ENCODE results near the gene PPP1R26.

The PPP1R26 gene

DNA sequence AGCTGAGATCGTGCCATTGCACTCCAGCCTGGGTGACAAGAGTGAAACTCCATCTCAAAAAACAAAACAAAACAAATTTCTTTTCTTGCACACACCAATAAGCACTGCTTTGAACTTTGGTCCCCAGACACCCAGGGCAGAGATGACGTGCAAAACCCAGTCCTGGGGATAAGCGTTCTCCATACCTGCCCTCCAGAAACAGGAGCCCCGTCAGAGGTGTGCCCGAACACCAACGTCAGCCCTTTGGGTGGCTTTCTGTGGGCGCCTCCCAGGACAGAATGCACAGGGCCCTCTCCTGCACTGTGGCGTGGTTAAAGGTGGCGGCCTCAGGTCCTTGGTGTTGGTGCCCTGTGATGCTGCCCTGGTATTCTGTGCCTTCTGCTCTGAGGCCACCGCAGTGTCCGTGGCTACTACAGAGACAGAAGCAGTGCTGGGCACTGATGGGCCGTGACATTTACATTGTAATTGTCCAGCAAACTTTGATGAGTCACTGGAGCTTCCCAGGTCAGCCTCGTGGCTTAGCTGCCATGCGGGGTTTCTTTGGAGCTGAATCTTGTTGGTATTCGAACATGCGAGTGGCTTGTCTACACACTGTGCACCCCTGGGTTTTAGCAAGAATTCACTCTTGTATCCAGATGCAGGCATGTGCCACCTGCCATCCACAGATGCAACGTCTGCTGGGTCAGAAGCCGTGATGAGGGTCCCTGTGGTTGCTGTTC is 9.8 kb downstream of the PPP1R26 start:
- Histone ChIP-seq H3K4me3 (ENCODE audit: low read depth, low read length) (no peak overlapping the region), H3K9me3 (ENCODE audit: control insufficient read depth, insufficient read depth, low read depth, low read length) (no peaks in the 10 kb centered on the region), H3K27me3 (ENCODE audit: control insufficient read depth, insufficient read depth, low read length) (no peaks in the 10 kb centered on the region), H3K9ac (ENCODE audit: low read length) (no peak overlapping the region), H3K36me3 (ENCODE audit: control insufficient read depth, insufficient read depth, low read length) (peaks cover 43% of the 10 kb centered on the region), H3K27ac (ENCODE audit: low read depth, low read length) (no peak overlapping the region), H3K4me1 (ENCODE audit: control insufficient read depth, insufficient read depth, low read length) (peaks cover 8% of the 10 kb centered on the region; the same call in 1 of the 2 replicates)

DNA sequence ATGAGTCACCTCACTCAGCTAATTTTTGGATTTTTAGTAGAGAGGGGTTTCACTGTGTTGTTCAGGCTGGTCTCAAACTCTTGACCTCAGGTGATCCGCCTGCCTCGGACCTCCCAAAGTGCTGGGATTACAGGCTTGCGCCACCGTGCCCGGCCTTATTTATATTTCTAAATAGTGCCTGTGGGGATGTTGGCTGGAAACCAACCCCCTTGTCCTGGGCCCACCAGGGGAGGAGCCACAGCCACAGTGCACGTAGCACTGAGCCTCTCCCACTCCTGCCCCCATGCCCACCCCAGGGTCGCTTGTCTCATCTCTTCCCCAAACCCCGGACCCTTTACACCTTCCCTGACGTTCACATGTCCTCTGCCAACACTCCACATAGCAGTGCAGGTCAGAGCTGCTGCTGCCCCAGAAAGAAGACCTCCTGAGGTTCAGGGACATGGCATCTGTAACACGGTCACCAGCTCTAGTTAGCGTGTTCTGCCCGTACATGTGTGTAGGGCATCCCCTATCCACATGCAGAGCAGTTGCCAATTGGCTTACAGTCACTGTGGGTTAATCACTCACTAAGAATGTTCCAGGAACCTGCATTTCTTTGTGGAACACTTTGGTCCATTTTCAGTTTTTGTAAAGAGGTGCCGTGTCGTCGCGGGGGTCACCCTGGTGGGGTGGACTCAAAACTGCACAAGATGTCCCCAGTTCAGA is 10.7 kb downstream of the PPP1R26 start:
- Histone ChIP-seq H3K36me3 (ENCODE audit: control insufficient read depth, insufficient read depth, low read length) (peaks cover 34% of the 10 kb centered on the region), H3K27me3 (ENCODE audit: control insufficient read depth, insufficient read depth, low read length) (no peaks in the 10 kb centered on the region), H3K27ac (ENCODE audit: low read depth, low read length) (no peak overlapping the region), H3K9me3 (ENCODE audit: control insufficient read depth, insufficient read depth, low read depth, low read length) (no peaks in the 10 kb centered on the region), H3K4me3 (ENCODE audit: low read depth, low read length) (no peak overlapping the region), H3K9ac (ENCODE audit: low read length) (no peak overlapping the region), H3K4me1 (ENCODE audit: control insufficient read depth, insufficient read depth, low read length) (peaks cover 8% of the 10 kb centered on the region; the same call in 1 of the 2 replicates)

DNA sequence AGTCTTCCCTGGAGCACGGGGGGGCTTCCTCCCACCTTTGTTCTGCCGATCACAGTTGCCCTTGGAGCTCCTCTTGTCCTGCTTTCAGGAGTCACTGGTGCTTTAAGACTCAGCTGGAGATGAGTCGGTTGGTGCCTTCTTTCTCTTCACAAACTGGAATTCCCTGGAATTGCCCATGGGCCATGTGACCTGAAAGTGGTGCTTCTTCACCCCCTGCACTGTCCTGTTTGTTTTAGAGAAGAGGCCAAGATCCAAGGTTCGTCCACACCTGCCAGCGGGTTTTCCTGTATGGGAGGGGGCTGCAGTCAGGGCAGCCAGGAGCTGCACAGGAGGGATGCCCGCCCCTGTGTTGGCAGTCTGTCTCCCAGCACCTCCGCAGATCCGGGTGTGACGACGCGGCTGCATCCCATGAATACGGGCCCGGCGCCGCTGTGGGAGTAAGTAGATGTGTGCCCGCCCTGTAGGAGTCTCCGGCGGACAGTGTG is 11.4 kb downstream of the PPP1R26 start:
- Histone ChIP-seq H3K27me3 (ENCODE audit: control insufficient read depth, insufficient read depth, low read length) (no peaks in the 10 kb centered on the region), H3K36me3 (ENCODE audit: control insufficient read depth, insufficient read depth, low read length) (peaks cover 27% of the 10 kb centered on the region), H3K9me3 (ENCODE audit: control insufficient read depth, insufficient read depth, low read depth, low read length) (no peaks in the 10 kb centered on the region), H3K9ac (ENCODE audit: low read length) (no peak overlapping the region), H3K27ac (ENCODE audit: low read depth, low read length) (no peak overlapping the region), H3K4me3 (ENCODE audit: low read depth, low read length) (no peak overlapping the region), H3K4me1 (ENCODE audit: control insufficient read depth, insufficient read depth, low read length) (peaks cover 8% of the 10 kb centered on the region; the same call in 1 of the 2 replicates)

DNA sequence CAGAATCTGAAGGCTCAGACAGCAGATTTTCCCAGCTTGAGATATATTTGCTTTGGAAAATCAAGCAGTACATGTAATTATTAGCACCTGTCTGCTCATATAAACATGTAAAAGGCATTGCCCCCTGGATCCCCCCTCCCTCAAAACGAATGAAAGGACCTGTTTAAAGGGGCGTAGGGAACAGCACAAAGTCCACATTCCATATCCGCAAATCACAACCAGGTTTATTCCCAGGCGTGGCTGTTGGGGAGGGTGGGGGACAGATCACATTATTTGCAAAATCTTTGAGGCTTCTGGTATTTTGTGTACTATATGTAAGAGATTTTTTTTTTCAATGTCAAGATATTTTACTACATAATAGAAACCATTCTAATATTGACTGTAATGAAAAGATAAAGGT is 12.2 kb downstream of the PPP1R26 start:
- Histone ChIP-seq H3K36me3 (ENCODE audit: control insufficient read depth, insufficient read depth, low read length) (peaks cover 19% of the 10 kb centered on the region), H3K4me3 (ENCODE audit: low read depth, low read length) (no peak overlapping the region), H3K27ac (ENCODE audit: low read depth, low read length) (no peak overlapping the region), H3K9ac (ENCODE audit: low read length) (no peak overlapping the region), H3K27me3 (ENCODE audit: control insufficient read depth, insufficient read depth, low read length) (no peaks in the 10 kb centered on the region), H3K9me3 (ENCODE audit: control insufficient read depth, insufficient read depth, low read depth, low read length) (no peaks in the 10 kb centered on the region), H3K4me1 (ENCODE audit: control insufficient read depth, insufficient read depth, low read length) (peaks cover 8% of the 10 kb centered on the region; the same call in 1 of the 2 replicates)

DNA sequence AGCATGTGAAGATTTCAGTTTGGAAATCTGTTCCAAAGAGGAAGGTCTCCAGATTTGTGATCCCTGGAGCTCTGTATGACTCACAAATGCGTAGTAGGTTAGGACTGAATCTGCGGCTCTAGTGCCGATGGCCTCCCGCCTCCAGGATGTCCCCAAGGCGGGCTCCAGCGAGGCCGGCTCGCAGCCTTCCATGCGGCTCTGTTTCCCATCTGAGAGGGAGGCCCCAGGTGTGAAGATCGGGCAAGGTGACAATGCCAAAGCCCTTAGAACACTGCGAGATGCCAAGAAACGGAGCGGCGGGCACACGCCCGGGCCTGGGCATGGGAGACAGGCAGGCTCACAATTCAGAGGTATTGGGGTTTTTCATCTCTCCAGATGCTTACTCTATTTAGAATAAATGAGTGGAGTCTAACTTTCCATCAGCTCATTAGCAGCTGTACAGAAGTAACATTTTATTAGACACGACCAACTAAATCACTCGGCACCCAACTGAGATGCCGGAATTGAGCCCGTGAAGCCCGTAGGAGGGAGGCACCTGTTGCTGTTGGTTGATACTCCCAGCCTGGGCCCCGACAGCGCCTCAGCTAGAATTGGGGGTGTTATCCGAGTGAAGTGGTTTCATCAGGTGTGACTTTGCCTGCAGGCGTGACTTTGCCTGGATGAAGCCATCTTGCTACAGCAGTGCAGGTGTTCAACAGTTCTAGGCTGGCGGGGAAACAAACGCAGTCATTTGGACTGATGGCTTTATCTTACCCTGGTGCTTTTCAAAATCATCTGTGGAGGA is 13.5 kb downstream of the PPP1R26 start:
- Histone ChIP-seq H3K9ac (ENCODE audit: low read length) (no peak overlapping the region), H3K4me3 (ENCODE audit: low read depth, low read length) (no peak overlapping the region), H3K36me3 (ENCODE audit: control insufficient read depth, insufficient read depth, low read length) (peaks cover 7% of the 10 kb centered on the region), H3K9me3 (ENCODE audit: control insufficient read depth, insufficient read depth, low read depth, low read length) (no peaks in the 10 kb centered on the region), H3K27ac (ENCODE audit: low read depth, low read length) (no peak overlapping the region), H3K4me1 (ENCODE audit: control insufficient read depth, insufficient read depth, low read length) (peaks cover 8% of the 10 kb centered on the region; the same call in 1 of the 2 replicates), H3K27me3 (ENCODE audit: control insufficient read depth, insufficient read depth, low read length) (no peaks in the 10 kb centered on the region; the same call in 1 of the 2 replicates)

DNA sequence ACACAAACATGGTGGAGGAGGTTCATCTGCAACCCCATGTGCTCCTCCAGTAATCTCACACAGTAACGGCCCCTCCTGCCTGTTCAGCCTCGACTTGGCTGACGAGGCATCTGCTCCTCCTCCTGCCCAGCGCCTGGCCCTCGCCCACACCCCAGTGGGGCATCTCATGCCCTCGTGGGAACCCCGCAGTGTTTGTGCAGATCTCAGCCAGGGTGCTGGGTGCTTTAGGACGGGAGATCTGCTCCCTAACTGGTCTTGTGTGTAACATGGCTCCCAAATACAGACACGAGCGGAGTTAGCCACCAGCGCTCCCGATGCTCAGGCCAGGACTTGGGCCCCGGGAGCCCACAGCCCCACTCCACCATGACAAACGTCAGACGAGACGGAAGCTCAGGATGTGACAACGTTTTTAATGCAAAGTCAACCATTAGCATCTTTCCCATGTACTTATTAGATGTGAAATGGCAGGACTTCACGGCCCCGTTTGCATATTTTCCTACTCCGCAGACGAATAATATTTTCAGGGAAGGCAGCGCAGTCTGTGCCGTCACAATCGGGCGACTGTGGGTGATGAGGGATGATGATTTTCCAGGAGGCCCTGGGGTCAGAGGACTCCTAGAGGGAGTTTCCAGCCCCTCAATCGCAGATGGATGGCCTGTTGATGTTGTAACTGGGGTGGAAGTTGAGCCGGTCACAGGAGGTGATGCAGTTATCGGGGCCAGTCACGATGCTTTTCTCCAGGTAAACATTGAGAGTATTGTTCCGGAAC is 15.4 kb downstream of the PPP1R26 start:
- Histone ChIP-seq H3K4me1 (ENCODE audit: control insufficient read depth, insufficient read depth, low read length) (peaks cover 11% of the 10 kb centered on the region; the same call in 1 of the 2 replicates), H3K9me3 (ENCODE audit: control insufficient read depth, insufficient read depth, low read depth, low read length) (no peaks in the 10 kb centered on the region), H3K27me3 (ENCODE audit: control insufficient read depth, insufficient read depth, low read length) (no peaks in the 10 kb centered on the region; the same call in 1 of the 2 replicates), H3K9ac (ENCODE audit: low read length) (no peak overlapping the region), H3K27ac (ENCODE audit: low read depth, low read length) (no peak overlapping the region), H3K4me3 (ENCODE audit: low read depth, low read length) (no peak overlapping the region), H3K36me3 (ENCODE audit: control insufficient read depth, insufficient read depth, low read length) (no peaks in the 10 kb centered on the region)

DNA sequence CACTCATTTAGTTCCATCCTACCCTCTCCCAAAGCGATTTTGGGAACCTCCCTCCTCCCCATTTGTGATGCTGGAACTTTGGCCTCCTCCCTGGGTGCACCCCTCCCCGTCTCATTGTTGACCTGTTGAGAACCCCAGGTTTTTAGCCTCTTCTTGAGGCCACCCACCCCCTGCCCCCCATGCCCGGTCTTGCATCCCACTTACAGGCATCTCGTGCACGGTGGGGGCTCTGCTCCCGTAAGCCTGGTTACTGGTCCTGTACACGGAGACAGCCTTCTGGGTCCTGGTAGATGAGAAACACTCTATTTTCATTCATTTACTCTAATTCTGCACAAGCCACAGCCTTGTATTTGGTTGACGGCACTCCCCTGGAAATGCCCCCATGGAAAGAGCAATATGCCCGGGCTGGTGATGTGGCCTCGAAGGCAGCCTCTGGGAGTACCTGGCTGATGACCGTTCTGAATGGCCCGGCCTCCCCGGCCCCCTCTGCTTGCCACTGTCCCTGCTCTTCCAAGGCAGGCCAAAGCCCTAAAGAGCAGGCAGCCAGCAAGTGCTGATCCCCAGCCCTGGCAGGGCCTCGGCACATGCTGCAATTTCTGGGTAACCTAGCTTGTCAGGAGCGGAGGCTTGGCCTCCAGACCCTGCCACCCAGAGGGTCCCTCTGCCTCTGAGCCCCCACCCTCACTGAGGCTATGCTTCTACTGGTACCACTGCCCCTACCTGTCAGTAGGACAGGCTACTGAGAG is 19.0 kb downstream of the PPP1R26 start:
- H3K4me3 ChIP-seq (ENCODE audit: low read depth, low read length): peak overlapping the region; percentile 96; the same call in 1 of the 2 replicates
- peaks cover 20% of the 10 kb centered on the region for H3K36me3 ChIP-seq (ENCODE audit: control insufficient read depth, insufficient read depth, low read length)
- no peaks in the 10 kb centered on the region for H3K9me3 ChIP-seq (ENCODE audit: control insufficient read depth, insufficient read depth, low read depth, low read length)
- H3K27me3 ChIP-seq (ENCODE audit: control insufficient read depth, insufficient read depth, low read length): no peaks in the 10 kb centered on the region; the same call in 1 of the 2 replicates
- peaks cover 11% of the 10 kb centered on the region for H3K4me1 ChIP-seq (ENCODE audit: control insufficient read depth, insufficient read depth, low read length)
- H3K9ac ChIP-seq (ENCODE audit: low read length): no peak overlapping the region
- H3K27ac ChIP-seq (ENCODE audit: low read depth, low read length): no peak overlapping the region

DNA sequence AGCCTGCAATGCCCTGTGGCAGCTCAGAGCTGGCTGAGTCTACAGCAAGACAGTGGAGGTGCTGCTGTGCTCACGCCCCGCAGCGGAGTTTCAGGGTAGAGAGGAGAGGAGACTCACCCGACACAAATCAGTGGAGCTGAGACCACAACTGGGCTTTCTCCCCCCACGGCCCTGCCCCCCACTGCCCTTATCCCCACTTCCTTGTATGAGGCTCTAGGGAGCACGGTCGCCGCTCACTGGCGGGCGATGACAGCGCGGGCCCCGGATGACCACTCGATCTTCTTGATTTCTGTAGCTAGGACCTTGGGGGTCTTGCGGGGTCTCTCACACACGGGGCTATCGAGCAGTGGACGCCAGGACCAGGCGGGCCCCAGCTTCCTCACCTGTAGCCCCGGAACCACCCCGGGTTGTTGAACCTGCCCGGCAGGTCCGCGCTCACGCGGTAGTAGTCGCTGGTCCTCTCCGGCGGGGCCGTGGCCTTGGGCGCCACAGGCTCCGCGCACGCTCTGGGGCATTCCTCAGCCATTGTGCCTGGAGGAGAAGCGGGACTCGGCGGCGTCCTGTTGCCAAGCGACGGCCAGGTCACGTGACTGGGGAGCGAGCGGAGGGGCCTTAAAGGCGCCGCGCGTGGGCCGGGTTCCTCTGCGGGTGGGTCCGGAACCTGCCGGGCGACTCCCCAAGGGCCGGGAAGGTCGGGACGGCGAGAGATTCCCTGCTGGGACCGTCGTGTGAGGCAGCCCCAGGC is 19.9 kb downstream of the PPP1R26 start:
- Histone ChIP-seq H3K4me3 (ENCODE audit: low read depth, low read length) (peak overlapping the region; percentile 96), H3K36me3 (ENCODE audit: control insufficient read depth, insufficient read depth, low read length) (peaks cover 29% of the 10 kb centered on the region), H3K4me1 (ENCODE audit: control insufficient read depth, insufficient read depth, low read length) (peaks cover 11% of the 10 kb centered on the region), H3K27ac (ENCODE audit: low read depth, low read length) (no peak overlapping the region), H3K27me3 (ENCODE audit: control insufficient read depth, insufficient read depth, low read length) (no peaks in the 10 kb centered on the region; the same call in 1 of the 2 replicates), H3K9me3 (ENCODE audit: control insufficient read depth, insufficient read depth, low read depth, low read length) (no peaks in the 10 kb centered on the region), H3K9ac (ENCODE audit: low read length) (no peak overlapping the region)

DNA sequence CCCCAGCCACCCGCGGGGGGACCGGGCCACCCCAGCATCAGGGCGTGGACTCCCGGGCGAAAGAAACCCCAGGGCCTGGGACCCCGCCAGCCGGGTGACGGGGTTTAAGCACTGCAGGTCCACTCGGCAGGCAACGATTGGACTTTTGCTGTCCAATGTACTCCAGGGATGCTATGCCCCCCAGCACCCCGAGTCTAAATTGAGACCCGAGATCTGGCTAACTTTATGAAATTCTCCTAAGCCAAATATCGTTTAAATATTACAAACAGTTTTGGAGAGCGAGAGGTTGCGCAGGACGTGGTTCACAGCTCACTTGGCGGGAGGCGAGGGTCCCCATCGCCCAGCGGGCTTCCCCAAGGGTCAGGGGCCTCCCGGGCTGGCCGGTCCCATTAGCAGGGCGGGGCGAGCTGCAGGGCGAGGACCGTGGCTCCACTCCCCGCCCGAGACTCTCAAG is 20.5 kb downstream of the PPP1R26 start:
- peak overlapping the region; percentile 5 for H3K9ac ChIP-seq (ENCODE audit: low read length)
- no peaks in the 10 kb centered on the region; the same call in 1 of the 2 replicates for H3K27me3 ChIP-seq (ENCODE audit: control insufficient read depth, insufficient read depth, low read length)
- no peak overlapping the region for H3K27ac ChIP-seq (ENCODE audit: low read depth, low read length)
- H3K36me3 ChIP-seq (ENCODE audit: control insufficient read depth, insufficient read depth, low read length): peaks cover 35% of the 10 kb centered on the region
- no peaks in the 10 kb centered on the region for H3K9me3 ChIP-seq (ENCODE audit: control insufficient read depth, insufficient read depth, low read depth, low read length)
- peak overlapping the region; percentile 96 for H3K4me3 ChIP-seq (ENCODE audit: low read depth, low read length)
- H3K4me1 ChIP-seq (ENCODE audit: control insufficient read depth, insufficient read depth, low read length): peaks cover 11% of the 10 kb centered on the region
